Measurements from ENCODE around the gene ULBP2. TPM values are rescaled to one million over a fixed set of nuclear protein-coding genes. Genes with fewer than 3 reads are reported as not detected.

ULBP2 gene
- total RNA-seq, 2 experiments from 2014 or later: 0.60 to 2.6 TPM

DNA sequence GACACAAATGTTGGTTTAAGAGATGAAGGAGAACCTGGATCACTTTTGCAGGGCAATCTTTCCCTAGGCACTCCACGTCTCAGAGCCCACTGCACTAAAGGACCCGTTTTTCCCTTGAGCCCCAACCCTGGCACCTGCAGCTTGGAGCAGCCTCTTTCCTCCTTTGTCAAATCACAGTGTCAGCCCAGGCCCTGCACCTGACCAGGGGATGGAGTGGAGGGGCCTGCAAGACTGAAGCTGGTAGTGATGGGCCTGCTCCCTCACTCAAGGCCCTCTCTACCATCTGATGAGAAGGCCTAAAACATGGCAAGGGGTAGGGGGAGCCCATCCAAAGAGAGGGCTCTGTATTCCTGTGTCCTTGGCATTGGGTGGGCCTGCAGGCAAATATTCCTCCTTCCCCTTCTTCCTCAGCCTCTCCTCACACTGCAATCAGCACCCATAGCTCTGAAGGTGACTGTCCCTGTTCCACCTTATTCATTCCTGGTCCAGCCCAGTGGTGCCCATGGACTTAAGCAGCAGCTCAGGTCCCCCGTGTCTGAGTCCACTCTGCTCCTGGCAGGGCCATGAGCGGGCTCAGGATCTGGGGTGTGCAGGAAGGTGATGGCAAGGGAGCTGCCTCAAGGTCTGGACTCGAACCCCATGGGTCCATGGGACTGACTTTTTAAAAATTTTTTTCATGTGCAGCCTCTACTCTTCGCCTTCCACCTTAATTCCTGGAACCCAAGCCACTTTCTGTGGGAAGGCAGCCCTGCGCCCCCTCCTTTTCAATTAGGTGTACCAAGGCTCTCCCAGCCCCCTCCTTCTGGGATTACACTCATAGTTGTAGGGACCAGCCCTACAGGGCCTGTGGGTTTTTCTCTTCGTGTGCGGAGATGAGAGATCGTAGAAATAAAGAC is 25.6 kb upstream of the ULBP2 start:
- no peak overlapping the region for H3K4me3 ChIP-seq (ENCODE audit: low read depth, low read length, poor library complexity, severe bottlenecking)
- H3K4me2 ChIP-seq (ENCODE audit: low read length): no peak overlapping the region
- no peaks in the 10 kb centered on the region for H3K9me3 ChIP-seq (ENCODE audit: low read length)
- no peaks in the 10 kb centered on the region for H3K4me1 ChIP-seq (ENCODE audit: insufficient read depth, low read length, poor library complexity, severe bottlenecking)
- H4K20me1 ChIP-seq (ENCODE audit: insufficient read depth, low read length): no peaks in the 10 kb centered on the region
- no peaks in the 10 kb centered on the region for H3K36me3 ChIP-seq (ENCODE audit: insufficient read depth, low read length)
- ChIA-PET POLR2A (no interaction called here), CTCF (ENCODE audit: unreplicated experiment) (no interaction called here)
- H2AFZ ChIP-seq (ENCODE audit: low read length): no peak overlapping the region
- no peak for DNase-seq (ENCODE audit: low spot score)
- H3K79me2 ChIP-seq (ENCODE audit: insufficient read depth, low read depth, low read length): no peaks in the 10 kb centered on the region
- intact Hi-C loops (cut with micrococcal nuclease; ENCODE audit: unreplicated experiment): no loop called here
- BruUV-seq (replicated peaks): no TSS peak
- TF ChIP-seq, protein P1, sequence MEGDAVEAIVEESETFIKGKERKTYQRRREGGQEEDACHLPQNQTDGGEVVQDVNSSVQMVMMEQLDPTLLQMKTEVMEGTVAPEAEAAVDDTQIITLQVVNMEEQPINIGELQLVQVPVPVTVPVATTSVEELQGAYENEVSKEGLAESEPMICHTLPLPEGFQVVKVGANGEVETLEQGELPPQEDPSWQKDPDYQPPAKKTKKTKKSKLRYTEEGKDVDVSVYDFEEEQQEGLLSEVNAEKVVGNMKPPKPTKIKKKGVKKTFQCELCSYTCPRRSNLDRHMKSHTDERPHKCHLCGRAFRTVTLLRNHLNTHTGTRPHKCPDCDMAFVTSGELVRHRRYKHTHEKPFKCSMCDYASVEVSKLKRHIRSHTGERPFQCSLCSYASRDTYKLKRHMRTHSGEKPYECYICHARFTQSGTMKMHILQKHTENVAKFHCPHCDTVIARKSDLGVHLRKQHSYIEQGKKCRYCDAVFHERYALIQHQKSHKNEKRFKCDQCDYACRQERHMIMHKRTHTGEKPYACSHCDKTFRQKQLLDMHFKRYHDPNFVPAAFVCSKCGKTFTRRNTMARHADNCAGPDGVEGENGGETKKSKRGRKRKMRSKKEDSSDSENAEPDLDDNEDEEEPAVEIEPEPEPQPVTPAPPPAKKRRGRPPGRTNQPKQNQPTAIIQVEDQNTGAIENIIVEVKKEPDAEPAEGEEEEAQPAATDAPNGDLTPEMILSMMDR (conservative IDR thresholded peaks at IDR 0.05; ENCODE audit: low read length): no peak
- no peak for TF ChIP-seq EZH2phosphoT487 (IDR thresholded peaks at IDR 0.05; ENCODE audit: borderline replicate concordance, low read depth, low read length)
- no peak overlapping the region for H3K27ac ChIP-seq (ENCODE audit: low read depth, low read length, poor library complexity, severe bottlenecking)
- H3K9me2 ChIP-seq (ENCODE audit: insufficient read depth, low read length): no peaks in the 10 kb centered on the region

DNA sequence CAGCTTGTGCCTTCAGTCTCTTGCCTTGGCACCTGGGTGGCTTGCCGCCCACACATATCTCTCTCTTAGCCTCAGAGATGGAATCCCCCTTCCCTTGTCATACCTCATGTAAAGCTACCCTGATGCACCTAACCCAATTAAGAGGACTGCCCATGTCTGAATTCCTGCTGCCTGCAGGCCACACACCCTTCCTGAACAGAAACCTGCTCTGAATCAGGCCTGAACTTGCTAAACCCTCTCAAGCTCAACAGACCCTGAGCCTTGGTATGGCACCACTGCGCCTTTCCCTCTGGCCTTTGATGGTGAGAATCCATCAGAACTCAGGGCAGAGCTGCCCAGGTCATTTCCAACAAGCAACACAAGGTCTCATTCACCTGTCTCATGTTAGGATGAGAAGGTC is 24.1 kb upstream of the ULBP2 start:
- no peaks in the 10 kb centered on the region for H3K36me3 ChIP-seq (ENCODE audit: insufficient read depth, low read length)
- H3K9me3 ChIP-seq (ENCODE audit: low read length): no peaks in the 10 kb centered on the region
- no peak overlapping the region for H2AFZ ChIP-seq (ENCODE audit: low read length)
- no peaks in the 10 kb centered on the region for H3K9me2 ChIP-seq (ENCODE audit: insufficient read depth, low read length)
- ChIA-PET CTCF (ENCODE audit: unreplicated experiment) (no interaction called here), POLR2A (no interaction called here)
- H4K20me1 ChIP-seq (ENCODE audit: insufficient read depth, low read length): no peaks in the 10 kb centered on the region
- H3K4me1 ChIP-seq (ENCODE audit: insufficient read depth, low read length, poor library complexity, severe bottlenecking): no peaks in the 10 kb centered on the region
- no peak overlapping the region for H3K27ac ChIP-seq (ENCODE audit: low read depth, low read length, poor library complexity, severe bottlenecking)
- intact Hi-C loops (cut with micrococcal nuclease; ENCODE audit: unreplicated experiment): no loop called here
- TF ChIP-seq EZH2phosphoT487 (IDR thresholded peaks at IDR 0.05; ENCODE audit: borderline replicate concordance, low read depth, low read length): no peak
- TF ChIP-seq, protein P1 (conservative IDR thresholded peaks at IDR 0.05; ENCODE audit: low read length): no peak
- H3K4me2 ChIP-seq (ENCODE audit: low read length): no peak overlapping the region
- no peak for DNase-seq (ENCODE audit: low spot score)
- no peak overlapping the region for H3K4me3 ChIP-seq (ENCODE audit: low read depth, low read length, poor library complexity, severe bottlenecking)
- H3K79me2 ChIP-seq (ENCODE audit: insufficient read depth, low read depth, low read length): no peaks in the 10 kb centered on the region
- BruUV-seq (replicated peaks): no TSS peak
